HT1080 (cell line): ENCODE measurements around the gene SCUBE1. TPM values are rescaled to one million over a fixed set of nuclear protein-coding genes. Genes with fewer than 3 reads are reported as not detected.

Experiments used
- DNase-seq: peaks from one replicate; pipeline ENCODE4 v3.0.0-alpha.2; 2015; ENCODE audit warnings: low read depth
- total RNA-seq: library from RNA; depleted of rRNA; stranded (reverse); fragments of >200 nt; shearing (Covaris generic); gene quantifications from 2 replicates; pipeline ENCODE4 v1.2.3, GENCODE V29; 2014

Gene SCUBE1
- total RNA-seq, 1 experiment from 2014 or later: 0.10 TPM

GRCh38 chr22:43239956-43240355 lies 103.2 kb downstream of the SCUBE1 start:
- no peak for DNase-seq

- DNase-seq: no peak
Observed at GRCh38 chr22:43239193-43239780, 103.9 kb downstream of the SCUBE1 start.

GRCh38 chr22:43238526-43239006 lies 104.6 kb downstream of the SCUBE1 start:
- no peak for DNase-seq

GRCh38 chr22:43237280-43237679 lies 105.9 kb downstream of the SCUBE1 start:
- DNase-seq: no peak

GRCh38 chr22:43236411-43237166 lies 106.6 kb downstream of the SCUBE1 start:
- DNase-seq: no peak

GRCh38 chr22:43235445-43236409 lies 107.4 kb downstream of the SCUBE1 start:
- no peak for DNase-seq

- no peak for DNase-seq
Observed at GRCh38 chr22:43234264-43234988, 108.7 kb downstream of the SCUBE1 start.

GRCh38 chr22:43233529-43233928 lies 109.6 kb downstream of the SCUBE1 start:
- DNase-seq: no peak

GRCh38 chr22:43232445-43232844 lies 110.7 kb downstream of the SCUBE1 start:
- DNase-seq: no peak

GRCh38 chr22:43231724-43232034 lies 111.5 kb downstream of the SCUBE1 start:
- DNase-seq: no peak

GRCh38 chr22:43230971-43231723 lies 112.0 kb downstream of the SCUBE1 start:
- DNase-seq: peak; percentile 47

- no peak for DNase-seq
Observed at GRCh38 chr22:43230571-43230970, 112.6 kb downstream of the SCUBE1 start.

GRCh38 chr22:43228863-43229262 lies 114.3 kb downstream of the SCUBE1 start:
- DNase-seq: no peak

- peak; percentile 14 for DNase-seq
Observed at GRCh38 chr22:43228330-43228729, 114.8 kb downstream of the SCUBE1 start.

GRCh38 chr22:43227239-43227630 lies 115.9 kb downstream of the SCUBE1 start:
- DNase-seq: no peak

GRCh38 chr22:43226377-43227238 lies 116.6 kb downstream of the SCUBE1 start:
- DNase-seq: no peak

- peak; percentile 23 for DNase-seq
Observed at GRCh38 chr22:43225609-43226008, 117.6 kb downstream of the SCUBE1 start.

- no peak for DNase-seq
Observed at GRCh38 chr22:43222987-43223386, 120.2 kb downstream of the SCUBE1 start.

GRCh38 chr22:43222262-43222661 lies 120.9 kb downstream of the SCUBE1 start:
- DNase-seq: no peak
